HG03066 (cell line): ENCODE results near the gene PAK4.
"Not testable (repeated sequence)": the region's sequence is repeated elsewhere in the genome, so short reads cannot be mapped to it uniquely, and the experiment has no call there.

ENCODE experiments used
- ATAC-seq: cut with Tn5 transposase; IDR thresholded peaks from one replicate; pipeline ENCODE4 v1.9.1; 2021; ENCODE audit warnings: low read depth; ENCODE audit not compliant: unreplicated experiment

PAK4 gene

GRCh38 chr19:39099341-39099740 is 26.2 kb upstream of the PAK4 start:
- ATAC-seq: no peak

GRCh38 chr19:39100500-39101166 is 25.0 kb upstream of the PAK4 start:
- ATAC-seq: no peak

- no peak for ATAC-seq
Observed at GRCh38 chr19:39103151-39103550, 22.4 kb upstream of the PAK4 start.

GRCh38 chr19:39104186-39104596 is 21.4 kb upstream of the PAK4 start:
- no peak for ATAC-seq

- no peak for ATAC-seq
Observed at GRCh38 chr19:39106194-39106593, 19.4 kb upstream of the PAK4 start.

GRCh38 chr19:39109641-39110040 is 15.9 kb upstream of the PAK4 start:
- ATAC-seq: no peak

GRCh38 chr19:39110263-39110967 is 15.2 kb upstream of the PAK4 start:
- ATAC-seq: no peak

GRCh38 chr19:39111593-39112199 is 13.9 kb upstream of the PAK4 start:
- no peak for ATAC-seq

- ATAC-seq: no peak
Observed at GRCh38 chr19:39112338-39112890, 13.2 kb upstream of the PAK4 start.

- ATAC-seq: no peak
Observed at GRCh38 chr19:39113199-39113598, 12.4 kb upstream of the PAK4 start.

GRCh38 chr19:39115105-39115847 is 10.3 kb upstream of the PAK4 start:
- ATAC-seq: no peak

- not testable (repeated sequence) for ATAC-seq
Observed at GRCh38 chr19:39117023-39117422, 8.6 kb upstream of the PAK4 start.

GRCh38 chr19:39119830-39120229 is 5.8 kb upstream of the PAK4 start:
- no peak for ATAC-seq

- ATAC-seq: no peak
Observed at GRCh38 chr19:39122934-39123731, 2.5 kb upstream of the PAK4 start.

- no peak for ATAC-seq
Observed at GRCh38 chr19:39124136-39124764, 1.3 kb upstream of the PAK4 start.

- no peak for ATAC-seq
Observed at GRCh38 chr19:39125199-39125553, 410 bp upstream of the PAK4 start.

- ATAC-seq: no peak
Observed at GRCh38 chr19:39126312-39127187, 964 bp downstream of the PAK4 start.

- no peak for ATAC-seq
Observed at GRCh38 chr19:39127812-39128515, 2.4 kb downstream of the PAK4 start.
